Endothelial cell of umbilical vein (primary cell): ENCODE results near the gene BUD13. TPM values are rescaled to one million over a fixed set of nuclear protein-coding genes. Genes with fewer than 3 reads are reported as not detected.

ENCODE experiments used
- BruUV-seq: library from RNA; stranded (reverse); fragments of 400-500 nt; replicated peaks from 2 replicates; lab custom pipeline; 2021; lab: Mats Ljungman, UMichigan
- CTCF ChIA-PET: fragments of 300-600, 350-600 bp; sonication (Branson Sonifier 250); formaldehyde crosslinking; loops from one replicate; lab custom pipeline; 2021; ENCODE audit warnings: antibody characterized with exemption, inconsistent platforms; lab: Charles Lee
- POLR2A ChIA-PET: fragments of 300-600, 350-600 bp; sonication (Branson Sonifier 250); formaldehyde crosslinking; loops from one replicate; lab custom pipeline; 2021; ENCODE audit warnings: antibody characterized with exemption, inconsistent platforms; lab: Charles Lee
- DNase-seq: peaks from one replicate; pipeline ENCODE4 v3.0.0-alpha.2; 2011; ENCODE audit warnings: low read depth, low spot score
- FAIRE-seq: peaks from 2 replicates; lab custom pipeline; 2011; peaks lifted over from hg19 to GRCh38; lab: Jason Lieb, UNC
- H2AFZ ChIP-seq: 2 replicates; pipeline ENCODE4 v1.6.0; 2012; ENCODE audit warnings: low read depth, low read length, control low read depth, inconsistent platforms
- H3K27ac ChIP-seq: 2 replicates; pipeline ENCODE4 v1.5.1; 2011; ENCODE audit warnings: low read depth, mild to moderate bottlenecking, control low read depth, low read length, moderate library complexity; ENCODE audit not compliant: insufficient read depth
- H3K27me3 ChIP-seq, 2 experiments: 2 replicates each; pipeline versions ENCODE4 v1.6.0 to v1.6.1; 2011; ENCODE audit warnings: low read length in 2 of 2, mixed read lengths in 1 of 2; ENCODE audit not compliant: control insufficient read depth in 2 of 2, insufficient read depth in 2 of 2
- H3K36me3 ChIP-seq, 2 experiments: 2 replicates in 1 of 2; 3 replicates in 1 of 2; pipeline ENCODE4 v1.5.1; 2011; ENCODE audit warnings: low read length in 2 of 2, mild to moderate bottlenecking in 1 of 2, moderate library complexity in 1 of 2; ENCODE audit not compliant: control insufficient read depth in 2 of 2, insufficient read depth in 2 of 2; ENCODE audit errors: extremely low read depth in 1 of 2
- H3K4me1 ChIP-seq: 3 replicates; pipeline ENCODE4 v1.5.1; 2011; ENCODE audit warnings: mild to moderate bottlenecking, low read length; ENCODE audit not compliant: control insufficient read depth, insufficient read depth; ENCODE audit errors: extremely low read depth
- H3K4me2 ChIP-seq: 2 replicates; pipeline ENCODE4 v1.6.1; 2011; ENCODE audit warnings: low read length, control low read depth, mixed read lengths; ENCODE audit not compliant: insufficient read depth
- H3K4me3 ChIP-seq, 3 experiments: fragments of 200-600 bp in 1 of 3; sonication (generic), shearing (Covaris generic) in 1 of 3; replicated peaks in 1 of 3; 2 replicates each; pipeline ENCODE4 v1.5.1; 2011 to 2016; ENCODE audit warnings: control low read depth in 3 of 3, low read length in 3 of 3, mild to moderate bottlenecking in 2 of 3, inconsistent platforms in 1 of 3, low read depth in 1 of 3, moderate library complexity in 1 of 3; ENCODE audit not compliant: insufficient read depth in 1 of 3
- H3K79me2 ChIP-seq: 2 replicates; pipeline ENCODE4 v1.6.0; 2012; ENCODE audit warnings: low read length, inconsistent platforms; ENCODE audit not compliant: control insufficient read depth, insufficient read depth
- H3K9ac ChIP-seq: replicated peaks from 2 replicates; pipeline ENCODE3; 2011; ENCODE audit warnings: low read length, control low read depth; ENCODE audit not compliant: insufficient read depth; ENCODE audit errors: extremely low read depth
- H3K9me1 ChIP-seq: replicated peaks from 3 replicates; pipeline ENCODE4 v1.6.0; 2011; ENCODE audit warnings: mild to moderate bottlenecking, low read length; ENCODE audit not compliant: control insufficient read depth, insufficient read depth; ENCODE audit errors: extremely low read depth
- H3K9me3 ChIP-seq: replicated peaks from 2 replicates; pipeline ENCODE4 v1.5.1; 2012; ENCODE audit warnings: low read length, inconsistent platforms; ENCODE audit not compliant: control insufficient read depth, insufficient read depth
- H4K20me1 ChIP-seq: replicated peaks from 2 replicates; pipeline ENCODE3; 2011; ENCODE audit warnings: mild to moderate bottlenecking, low read length; ENCODE audit not compliant: control insufficient read depth, insufficient read depth; ENCODE audit errors: extremely low read depth
- CTCF ChIP-seq, 2 donors: IDR thresholded peaks; 1 replicate in 1 of 2; 2 replicates in 1 of 2; pipeline ENCODE4 v1.5.1; 2011; ENCODE audit warnings: low read length in 2 of 2, mild to moderate bottlenecking in 2 of 2, moderate library complexity in 2 of 2, control low read depth in 1 of 2, inconsistent platforms in 1 of 2, low read depth in 1 of 2; ENCODE audit not compliant: insufficient read depth in 1 of 2; ENCODE audit errors: extremely low read depth in 1 of 2
- EZH2 ChIP-seq: IDR thresholded peaks from 2 replicates; pipeline ENCODE4 v1.6.1; 2012; ENCODE audit warnings: borderline replicate concordance, low read depth, mild to moderate bottlenecking, moderate library complexity, low read length, inconsistent platforms; ENCODE audit not compliant: severe bottlenecking
- FOS ChIP-seq: IDR thresholded peaks from 2 replicates; pipeline ENCODE4 v1.6.1; 2011; ENCODE audit warnings: mild to moderate bottlenecking, low read length, moderate library complexity, borderline replicate concordance; ENCODE audit not compliant: insufficient read depth
- GATA2 ChIP-seq: IDR thresholded peaks from 2 replicates; pipeline ENCODE4 v1.7.0; 2011; ENCODE audit warnings: low read depth, mild to moderate bottlenecking, moderate library complexity, mixed read lengths, low read length; ENCODE audit not compliant: insufficient read length, insufficient read depth
- JUN ChIP-seq: IDR thresholded peaks from 2 replicates; pipeline ENCODE4 v1.6.1; 2011; ENCODE audit warnings: borderline replicate concordance, low read depth; ENCODE audit not compliant: insufficient read length, insufficient read depth
- MAX ChIP-seq: IDR thresholded peaks from 2 replicates; pipeline ENCODE4 v1.6.1; 2011; ENCODE audit not compliant: insufficient read depth, insufficient read length
- MYC ChIP-seq: IDR thresholded peaks from one replicate; pipeline ENCODE4 v1.6.1; 2011; ENCODE audit warnings: mild to moderate bottlenecking, low read depth, low read length
- POLR2A ChIP-seq: IDR thresholded peaks from 2 replicates; pipeline ENCODE4 v1.6.1; 2012; ENCODE audit warnings: low read depth, mild to moderate bottlenecking, control low read depth, low read length
- POLR2AphosphoS5 ChIP-seq: IDR thresholded peaks from 2 replicates; pipeline ENCODE4 v1.6.1; 2012; ENCODE audit warnings: low read depth, mild to moderate bottlenecking, control low read depth, low read length, moderate library complexity; ENCODE audit not compliant: insufficient read depth
- dilution Hi-C: fragments of 300-500 bp; cut with MboI; formaldehyde crosslinking; loops from one replicate; pipeline ENCODE4 v1.15.0; 2019; ENCODE audit warnings: low sequenced_read_pairs; ENCODE audit not compliant: extremely low pct_ligation_motif_present
- intact Hi-C: fragments of 100-400 bp; cut with micrococcal nuclease; formaldehyde crosslinking; loops from one replicate; pipeline ENCODE4 v1.10.0; 2022
- polyA plus RNA-seq, 4 experiments: library from polyadenylated mRNA; depleted of rRNA in 3 of 4; stranded (reverse) in 3 of 4; unstranded in 1 of 4; fragments of >200 nt; gene quantifications; 2 replicates each; pipeline versions ENCODE4 v1.2.1 to v1.2.3, GENCODE V29; 2011 to 2012; ENCODE audit warnings: missing spikeins in 1 of 4
- total RNA-seq: library from RNA; stranded (reverse); gene quantifications from 2 replicates; pipeline ENCODE4 v1.2.3, GENCODE V29; 2021

The BUD13 gene
- total and polyA plus RNA-seq, 2 donors (not counting 3 experiments of a cell fraction or from before 2014, with no cell fraction given), result 18.8 to 21.8 TPM

GRCh38 chr11:116723511-116723910 lies 49.3 kb downstream of the BUD13 start:
- dilution Hi-C loops (no loop called here), intact Hi-C loops (no loop called here)
- FAIRE-seq (no peak), DNase-seq (no peak)
- Histone ChIP-seq H3K36me3 (no peaks in the 10 kb centered on the region), H3K4me3 (no peak overlapping the region), H3K4me2 (no peak overlapping the region), H3K4me1 (no peaks in the 10 kb centered on the region), H3K27ac (no peak overlapping the region), H3K9me3 (no peaks in the 10 kb centered on the region), H3K27me3 (peaks cover 2 to 4% of the 10 kb centered on the region in 2 experiments), H4K20me1 (no peaks in the 10 kb centered on the region), H3K79me2 (no peaks in the 10 kb centered on the region), H2AFZ (no peak overlapping the region), H3K9ac (no peak overlapping the region), H3K9me1 (no peaks in the 10 kb centered on the region)
- no peak for TF ChIP-seq FOS
- no peak for TF ChIP-seq GATA2
- TF ChIP-seq POLR2AphosphoS5, result no peak
- no peak for TF ChIP-seq CTCF (IDR thresholded peaks at IDR 0.05; ENCODE audit: extremely low read depth in 1 of 2, insufficient read depth in 1 of 2, low read depth in 1 of 2, low read length in 2 of 2)
- ChIA-PET CTCF (interaction anchor here (3.2 kb wide), 1 partner anchor 9 kb away, joined by 14 read pairs; no protein-coding TSS in a partner anchor), POLR2A (no interaction called here)
- no TSS peak for BruUV-seq

GRCh38 chr11:116721988-116722387 lies 50.8 kb downstream of the BUD13 start:
- Histone ChIP-seq H2AFZ (no peak overlapping the region), H4K20me1 (no peaks in the 10 kb centered on the region), H3K27me3 (peaks cover 0 to 2% of the 10 kb centered on the region in 2 experiments), H3K4me3 (no peak overlapping the region), H3K9me1 (no peaks in the 10 kb centered on the region), H3K36me3 (no peaks in the 10 kb centered on the region), H3K4me2 (no peak overlapping the region), H3K79me2 (no peaks in the 10 kb centered on the region), H3K9ac (no peak overlapping the region), H3K4me1 (no peaks in the 10 kb centered on the region), H3K9me3 (no peaks in the 10 kb centered on the region), H3K27ac (no peak overlapping the region)
- DNase-seq, result no peak
- TF ChIP-seq JUN, result no peak
- no peak for TF ChIP-seq POLR2A
- TF ChIP-seq CTCF (IDR thresholded peaks at IDR 0.05; ENCODE audit: extremely low read depth in 1 of 2, insufficient read depth in 1 of 2, low read depth in 1 of 2, low read length in 2 of 2), result no peak
- TF ChIP-seq MAX, result no peak
- no peak for TF ChIP-seq MYC
- TF ChIP-seq EZH2, result no peak
- TF ChIP-seq GATA2, result no peak
- no peak for TF ChIP-seq FOS
- TF ChIP-seq POLR2AphosphoS5, result no peak
- ChIA-PET POLR2A (no interaction called here), CTCF (interaction anchor here (3.2 kb wide), 1 partner anchor 10 kb away, joined by 14 read pairs; no protein-coding TSS in a partner anchor)
- no TSS peak for BruUV-seq
- intact Hi-C loops (no loop called here), dilution Hi-C loops (no loop called here)
- FAIRE-seq, result no peak
